Activated CD8-positive, alpha-beta memory T cell treated with anti-CD3 and anti-CD28 coated beads, Interleukin-2, amount 50 U/mL, for 24 hours (primary cell): Measurements from ENCODE around the gene CHN2.

Source experiments
- DNase-seq: peaks from one replicate; pipeline ENCODE4 v3.0.0-alpha.2; 2020; ENCODE audit errors: extremely low read depth

The CHN2 gene

DNA sequence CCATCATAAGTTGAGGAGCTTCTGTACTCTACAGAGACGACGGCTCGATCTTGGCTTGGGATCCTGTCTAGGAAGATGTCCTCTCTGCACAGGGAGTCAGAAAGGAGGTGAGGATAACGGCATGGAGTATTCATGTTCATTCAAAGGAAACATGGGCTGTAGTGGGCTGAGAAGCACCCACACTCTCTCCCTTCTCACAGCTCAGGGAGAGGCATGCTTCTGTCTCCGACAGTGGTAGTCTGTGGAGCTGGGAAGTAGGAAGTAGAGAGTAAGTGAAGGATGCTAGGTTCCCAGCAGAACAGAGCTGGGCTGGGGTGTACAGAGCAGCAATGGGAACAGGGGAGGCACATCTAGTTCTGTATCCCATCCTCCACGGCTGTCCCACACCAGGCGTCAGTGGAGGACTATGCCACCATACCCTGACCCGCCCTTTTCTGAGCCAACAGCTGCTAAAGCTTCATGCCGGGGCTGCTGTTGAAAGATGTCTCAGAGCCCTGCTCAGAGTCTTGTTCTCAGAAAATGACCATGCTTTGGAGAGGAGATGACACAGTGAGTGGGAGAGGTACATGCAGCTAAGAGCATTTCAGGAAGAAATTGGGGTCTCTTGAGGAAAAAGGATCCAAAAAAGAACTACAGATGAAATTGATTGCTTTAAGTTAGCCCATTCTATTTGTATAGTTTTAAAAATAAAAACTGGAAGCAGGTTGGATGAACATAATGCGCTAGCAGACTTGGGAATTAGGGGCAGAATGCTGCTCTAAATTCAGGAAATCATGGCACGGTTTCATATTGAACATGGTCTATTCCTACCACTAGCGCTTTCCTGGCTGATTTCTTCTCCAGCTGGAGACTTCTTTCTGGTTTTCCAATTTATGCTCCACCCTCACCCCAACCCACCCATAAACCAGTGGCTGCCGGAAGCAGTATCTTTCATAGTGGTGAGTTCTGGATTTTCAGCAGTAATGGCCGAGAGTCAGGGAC lies 138.6 kb downstream of the CHN2 start:
- no peak for DNase-seq

GRCh38 chr7:29335188-29336083 lies 140.9 kb downstream of the CHN2 start:
- DNase-seq, result no peak

DNA sequence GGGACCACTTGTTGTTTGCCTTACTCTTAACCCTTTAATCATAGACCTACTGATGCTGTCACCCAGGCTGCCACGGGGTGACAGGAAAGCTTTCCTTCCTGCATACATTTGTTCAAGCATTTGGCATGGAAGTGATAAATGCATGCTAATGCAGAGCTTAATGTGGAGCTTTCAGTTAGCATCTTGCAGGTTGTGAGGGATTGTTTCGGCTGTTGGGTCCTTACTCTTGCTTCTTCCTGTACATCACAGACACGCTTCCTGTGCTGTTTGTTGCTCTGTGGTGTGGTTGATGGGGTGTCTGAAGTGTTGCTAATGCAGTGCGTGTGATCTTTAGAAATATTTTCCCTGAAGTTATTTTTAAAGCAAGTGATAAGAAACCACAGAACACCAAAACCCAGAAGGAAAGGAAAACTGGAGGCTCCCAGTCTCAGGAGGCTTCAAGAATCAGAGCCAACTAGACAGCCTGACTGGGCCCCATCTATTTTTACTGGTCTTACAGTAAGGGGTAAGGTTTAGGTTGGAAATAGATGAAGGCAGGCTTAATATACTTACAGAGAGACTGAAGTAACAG lies 143.1 kb downstream of the CHN2 start:
- DNase-seq, result no peak

DNA sequence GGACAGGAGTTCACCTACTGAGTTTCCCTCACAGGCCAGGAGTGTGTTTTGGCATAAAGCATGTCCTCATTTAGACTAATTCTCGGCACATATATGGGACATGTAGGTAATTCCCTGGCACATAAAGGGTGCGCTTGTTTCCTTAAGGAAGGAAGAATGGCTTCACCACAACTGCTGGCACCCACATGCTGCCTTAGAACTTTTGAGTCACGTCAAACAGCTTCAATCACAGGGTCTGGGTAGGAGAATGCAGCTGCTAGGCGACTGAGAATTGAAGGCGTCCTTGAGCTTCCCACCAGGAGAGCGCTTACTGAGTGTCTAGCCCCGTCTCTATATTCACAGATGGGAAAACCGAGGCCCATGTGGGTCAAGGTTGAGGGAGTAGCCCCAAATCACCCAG lies 146.1 kb downstream of the CHN2 start:
- DNase-seq, result no peak

DNA sequence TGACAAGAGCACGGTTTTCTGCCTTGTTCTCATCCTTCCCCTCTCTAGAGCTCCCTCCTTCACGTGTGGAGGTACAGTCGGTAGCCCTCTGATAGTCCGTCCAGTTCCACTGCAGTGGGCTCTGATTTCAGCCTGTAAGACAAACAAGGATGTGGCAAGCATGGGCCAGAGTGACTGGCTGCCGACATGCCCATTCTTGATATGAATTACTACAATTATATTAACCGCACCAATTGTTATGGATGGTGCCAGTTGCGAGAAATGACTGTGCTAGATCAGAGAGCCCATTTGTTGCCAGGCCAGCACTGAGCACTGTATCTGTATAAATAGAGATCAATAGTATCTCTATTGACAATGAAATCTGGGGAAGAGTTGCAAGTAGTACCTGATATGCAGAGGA lies 146.6 kb downstream of the CHN2 start:
- DNase-seq, result no peak

GRCh38 chr7:29342761-29343160 lies 148.2 kb downstream of the CHN2 start:
- DNase-seq, result no peak

GRCh38 chr7:29343399-29343798 lies 148.8 kb downstream of the CHN2 start:
- no peak for DNase-seq

GRCh38 chr7:29344334-29344978 lies 149.9 kb downstream of the CHN2 start:
- no peak for DNase-seq

DNA sequence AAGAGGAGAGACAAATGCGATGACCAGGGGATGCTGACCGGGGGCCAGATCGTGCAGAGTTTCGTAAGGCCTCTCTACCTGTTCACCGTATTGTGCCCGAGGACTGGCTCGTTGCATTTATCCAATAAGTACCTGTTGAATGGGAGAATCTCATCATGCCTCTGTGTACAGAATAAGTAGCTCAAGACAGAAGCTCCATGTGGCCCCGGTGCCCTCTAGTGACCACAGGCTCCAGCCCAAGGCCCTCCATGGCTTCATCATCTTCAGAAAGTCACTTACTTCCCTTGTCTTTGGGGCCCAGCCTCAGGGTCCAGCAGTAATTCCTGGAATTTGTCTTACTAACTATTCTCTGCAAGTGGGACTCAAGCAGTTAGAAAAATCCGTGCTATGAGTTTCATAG lies 151.0 kb downstream of the CHN2 start:
- DNase-seq, result no peak

DNA sequence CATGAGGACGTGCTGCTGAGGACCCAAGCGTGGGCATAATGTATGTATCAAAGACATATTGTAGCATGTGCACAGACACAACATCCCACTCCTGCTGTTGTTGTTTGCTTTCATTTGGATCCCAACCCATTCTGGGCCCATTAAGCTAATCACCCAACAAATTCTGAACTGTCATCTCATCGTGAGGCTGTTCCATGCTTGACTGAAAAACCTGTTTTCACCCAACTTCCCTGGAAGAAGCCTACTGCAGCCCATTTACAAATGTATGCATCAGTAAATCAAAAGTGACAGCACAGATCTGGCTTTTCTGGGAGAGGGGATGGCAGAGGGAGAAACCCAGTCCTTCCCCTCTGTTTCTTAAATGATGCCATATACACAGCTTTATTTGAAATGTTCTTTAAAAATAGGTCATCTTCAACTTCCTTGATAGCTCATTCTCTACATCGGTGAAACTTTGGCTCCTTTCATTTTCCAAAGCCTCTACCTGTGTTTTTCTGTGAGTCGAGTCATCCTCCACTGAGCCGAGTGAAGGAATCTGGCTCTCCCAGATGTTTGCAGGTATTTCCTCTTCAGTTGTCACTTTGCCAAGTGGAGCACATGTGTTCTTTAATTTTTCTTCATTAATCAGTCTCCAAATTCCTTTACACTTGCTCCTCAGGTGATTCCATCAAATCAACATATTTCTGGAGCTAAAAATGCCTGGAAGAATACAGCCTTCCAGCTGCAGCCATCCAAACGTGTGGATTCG lies 151.8 kb downstream of the CHN2 start:
- no peak for DNase-seq

GRCh38 chr7:29349362-29349761 lies 154.8 kb downstream of the CHN2 start:
- no peak for DNase-seq

DNA sequence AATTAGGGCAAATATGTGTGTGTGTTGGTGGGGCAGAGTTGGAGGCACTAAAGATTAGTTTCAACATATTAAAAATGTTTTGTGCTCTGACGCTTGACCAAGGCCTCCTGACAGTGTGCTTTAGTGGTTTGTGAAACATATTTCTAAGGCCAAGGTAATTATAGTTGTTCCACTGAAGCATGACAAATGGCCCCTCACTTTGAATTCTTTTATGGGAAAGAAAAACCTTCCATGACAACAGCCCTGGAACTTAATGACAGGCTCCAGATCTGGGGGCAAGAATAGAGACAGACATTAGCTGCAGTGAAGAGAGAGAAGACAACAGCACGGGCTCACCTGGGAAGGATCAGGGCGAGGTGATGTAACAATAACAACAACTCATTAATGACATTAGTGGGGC lies 155.8 kb downstream of the CHN2 start:
- DNase-seq, result no peak

GRCh38 chr7:29352041-29352440 lies 157.5 kb downstream of the CHN2 start:
- DNase-seq, result no peak

DNA sequence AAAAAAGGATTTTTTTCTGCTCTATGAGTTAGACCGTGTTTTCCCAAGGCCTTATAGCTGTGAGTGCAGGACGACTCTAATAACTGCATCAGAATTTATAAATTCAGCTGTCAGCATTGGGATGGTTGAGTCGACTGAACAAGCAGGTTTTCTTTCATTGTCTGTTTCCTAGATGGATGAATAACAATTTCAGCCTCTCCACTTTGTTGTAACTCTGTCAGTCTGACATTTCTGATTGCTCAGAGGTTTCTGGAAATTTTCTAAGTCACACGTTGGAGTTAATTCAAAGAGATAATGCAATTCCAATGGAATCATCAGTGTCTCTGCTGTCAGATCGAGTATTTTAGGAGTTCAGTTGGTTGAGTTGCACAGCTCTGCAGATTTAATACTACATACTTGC lies 159.2 kb downstream of the CHN2 start:
- DNase-seq, result no peak

- DNase-seq, result no peak
These were observed 159.8 kb downstream of the CHN2 start for GRCh38 chr7:29354340-29354739.

DNA sequence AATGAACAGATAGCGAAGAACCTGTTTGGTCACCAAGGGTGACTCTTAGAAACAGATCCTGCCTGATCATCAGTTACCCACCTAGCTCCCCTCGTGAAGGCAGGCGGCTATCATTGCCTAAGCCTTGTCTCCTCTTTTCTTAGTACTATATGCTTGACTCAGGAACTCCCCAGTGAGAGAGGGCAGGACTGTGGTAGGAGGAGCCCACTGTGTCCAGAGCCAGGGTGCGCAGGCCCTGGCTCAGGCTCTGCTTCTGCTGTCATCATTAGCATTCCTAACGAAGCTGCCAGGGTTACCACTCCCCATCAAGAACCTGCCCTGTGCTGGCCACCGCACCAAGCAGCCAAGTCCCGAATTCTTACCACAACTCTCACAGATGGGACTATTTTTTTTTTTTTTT lies 160.8 kb downstream of the CHN2 start:
- DNase-seq, result no peak

DNA sequence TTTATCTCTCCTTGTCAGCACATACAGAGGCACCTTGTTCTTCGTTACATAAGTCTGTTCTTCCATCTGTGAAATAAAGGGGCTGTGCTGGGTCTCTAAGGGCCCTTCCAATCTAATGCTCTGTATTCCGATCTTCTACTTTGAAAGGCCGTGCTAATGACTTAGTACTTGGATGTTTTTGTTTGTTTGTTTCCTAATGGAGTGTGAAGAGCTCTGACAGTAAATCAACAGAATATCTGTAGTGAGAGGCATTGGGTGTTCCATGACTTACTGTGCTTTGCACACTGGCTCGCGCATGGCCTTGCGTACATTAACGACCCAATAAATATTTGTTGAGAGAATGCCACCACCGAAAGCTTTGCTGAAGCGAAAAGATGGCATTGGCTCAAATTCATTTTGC lies 162.1 kb downstream of the CHN2 start:
- no peak for DNase-seq

DNA sequence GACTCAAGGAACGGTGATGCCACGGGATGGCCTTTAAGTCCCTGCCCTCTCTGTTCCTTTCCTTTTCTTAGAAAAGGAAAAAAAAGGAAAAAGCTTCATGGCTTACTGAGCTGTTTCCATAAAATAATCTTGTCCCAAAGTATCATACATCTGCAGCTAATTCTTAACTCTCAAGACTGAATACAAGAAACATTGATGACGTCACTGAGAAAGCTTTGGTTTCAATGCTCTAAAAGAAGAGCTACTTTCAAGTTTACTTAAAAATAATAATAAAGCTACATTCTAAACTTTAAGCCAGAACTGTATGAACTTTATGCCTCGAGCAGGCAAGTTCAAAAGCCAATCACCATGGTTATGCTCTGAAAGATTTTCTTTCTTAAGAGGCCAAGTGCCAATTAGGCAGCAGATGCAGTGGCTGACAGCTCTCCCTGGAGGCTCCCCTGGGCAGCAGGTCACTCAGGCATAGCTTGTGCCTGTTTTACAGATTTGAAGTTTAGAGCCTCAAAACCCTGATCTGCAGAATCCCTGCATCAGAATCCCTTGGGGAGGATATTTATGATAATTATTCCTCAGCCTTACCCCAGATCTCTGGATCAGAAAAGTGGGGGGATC lies 165.0 kb downstream of the CHN2 start:
- DNase-seq, result no peak

GRCh38 chr7:29360633-29361625 lies 166.4 kb downstream of the CHN2 start:
- DNase-seq, result no peak
